ENCODE results near the gene SDCCAG8.

The SDCCAG8 gene

DNA sequence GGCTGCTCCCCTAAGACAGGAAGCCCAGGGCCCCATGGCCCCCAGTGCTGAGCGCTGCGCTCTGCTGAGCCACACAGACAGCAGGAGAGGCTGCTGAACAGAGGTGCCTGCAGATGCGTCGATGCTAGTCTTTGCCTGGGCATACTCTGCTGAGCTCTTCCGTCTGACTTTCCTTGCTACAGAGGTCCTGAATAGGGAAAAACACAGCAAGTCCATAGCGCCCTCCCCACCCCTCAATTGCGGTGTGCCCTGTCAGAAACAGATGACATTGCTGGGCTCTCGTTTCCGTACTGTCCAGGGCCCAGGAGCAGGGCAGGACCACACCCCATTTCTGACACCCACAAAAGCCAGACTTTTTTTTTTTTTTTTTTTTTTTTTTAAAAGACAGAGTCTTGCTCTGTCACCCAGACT, 252.5 kb downstream of the SDCCAG8 start:
- Mint-ChIP-seq H3K36me3 (ENCODE audit: insufficient read depth) (peaks cover 47% of the 10 kb centered on the region), H3K4me3 (peak overlapping the region; percentile 71 to 73), H3K27ac (peak overlapping the region; percentile 47 to 91), H3K4me1 (ENCODE audit: low read depth in 2 of 2) (peaks cover 34 to 35% of the 10 kb centered on the region in 2 donors), H3K27me3 (no peaks in the 10 kb centered on the region), H3K9me3 (no peaks in the 10 kb centered on the region)
- peak; percentile 40 to 60 (median 44) for DNase-seq
- peak; percentile 95 for ATAC-seq (replicated peaks)

DNA sequence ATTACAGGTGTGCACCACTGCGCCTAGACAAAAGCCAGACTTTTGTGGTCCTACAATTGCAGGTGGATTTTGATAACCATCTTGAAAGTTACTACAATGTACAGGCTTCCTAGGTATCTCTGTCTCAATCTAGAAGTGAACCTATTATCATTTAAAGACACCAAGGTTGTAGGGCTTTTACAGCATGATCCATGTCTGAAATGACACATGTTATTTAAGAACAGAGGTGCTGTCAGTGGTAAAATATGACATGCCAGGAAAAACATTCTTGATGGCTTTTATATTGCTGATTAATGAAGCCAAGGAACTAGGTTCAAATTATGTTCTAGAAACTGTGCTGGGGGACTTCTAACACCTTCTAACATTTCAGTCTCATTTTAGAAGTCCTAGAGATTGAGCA, 253.1 kb downstream of the SDCCAG8 start:
- DNase-seq: no peak
- Mint-ChIP-seq H3K27me3 (no peaks in the 10 kb centered on the region), H3K4me1 (ENCODE audit: low read depth in 2 of 2) (peaks cover 34 to 35% of the 10 kb centered on the region in 2 donors), H3K4me3 (peak overlapping the region; percentile 71 to 73), H3K27ac (peak overlapping the region; percentile 47 to 91), H3K9me3 (no peaks in the 10 kb centered on the region), H3K36me3 (ENCODE audit: insufficient read depth) (peaks cover 44% of the 10 kb centered on the region)
- ATAC-seq (replicated peaks): no peak

DNA sequence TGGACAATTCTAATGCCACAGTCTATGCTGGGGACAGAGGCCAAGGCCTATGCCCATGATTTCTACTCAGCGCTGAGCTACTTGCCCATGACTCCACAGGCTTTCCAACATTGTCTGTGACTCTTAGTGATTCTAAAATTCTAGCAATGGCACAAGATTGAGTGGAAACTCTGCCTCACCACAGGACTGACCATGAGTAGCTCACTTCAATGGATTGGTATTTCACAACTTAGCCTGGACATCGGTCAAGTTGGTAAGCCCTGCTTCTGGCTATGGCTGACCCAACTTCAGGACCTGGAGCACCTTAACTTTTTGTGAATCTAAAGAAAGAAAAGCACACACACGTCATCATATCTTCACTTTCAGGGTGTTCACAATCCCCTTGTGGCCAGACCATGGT, 255.1 kb downstream of the SDCCAG8 start:
- Mint-ChIP-seq H3K9me3 (no peaks in the 10 kb centered on the region), H3K4me1 (ENCODE audit: low read depth in 2 of 2) (peaks cover 35 to 43% of the 10 kb centered on the region in 2 donors), H3K27ac (no peak overlapping the region), H3K36me3 (ENCODE audit: insufficient read depth) (peaks cover 34% of the 10 kb centered on the region), H3K27me3 (no peaks in the 10 kb centered on the region), H3K4me3 (no peak overlapping the region)
- ATAC-seq (replicated peaks) (no peak), DNase-seq (no peak)

DNA sequence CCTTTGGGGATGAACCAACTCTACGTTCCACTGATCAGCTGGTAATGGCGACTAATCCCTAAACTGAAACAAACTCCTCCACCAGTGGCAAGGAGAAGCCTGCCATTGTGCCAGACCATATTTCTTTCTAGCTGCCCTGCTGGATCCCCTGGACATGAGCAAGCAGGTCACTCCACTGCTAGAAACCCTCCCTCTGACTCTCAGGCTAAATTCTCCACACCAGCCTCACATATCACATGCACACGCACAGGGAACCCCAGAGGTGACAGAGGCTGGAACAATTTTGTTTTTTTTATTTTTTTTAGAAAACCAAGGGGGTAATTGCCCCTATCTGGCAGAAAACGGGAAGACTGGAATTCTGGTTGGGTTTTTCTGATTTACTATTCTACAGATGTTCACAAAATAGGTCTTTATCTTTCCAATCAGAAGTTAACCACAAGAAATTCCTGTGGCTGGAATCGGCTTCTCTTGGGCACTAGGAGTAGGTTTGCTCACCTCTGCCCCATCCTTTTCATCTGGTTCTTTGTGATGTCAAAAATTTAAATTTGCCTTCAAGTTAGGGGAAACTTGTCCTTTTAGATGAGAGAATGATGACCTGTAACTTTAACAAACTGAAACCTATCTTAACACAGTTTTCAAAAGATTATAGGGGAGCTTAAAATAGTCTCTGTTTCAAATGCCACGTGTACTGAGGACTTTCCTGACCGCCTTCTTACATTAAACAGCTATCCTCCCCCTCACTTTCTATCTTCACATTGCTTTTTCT, 258.1 kb downstream of the SDCCAG8 start:
- Mint-ChIP-seq H3K36me3 (ENCODE audit: insufficient read depth) (peaks cover 22% of the 10 kb centered on the region), H3K27ac (peak overlapping the region; percentile 4 to 73), H3K4me3 (no peak overlapping the region), H3K27me3 (no peaks in the 10 kb centered on the region), H3K4me1 (ENCODE audit: low read depth in 2 of 2) (peaks cover 17 to 18% of the 10 kb centered on the region in 2 donors), H3K9me3 (peaks cover 0 to 1% of the 10 kb centered on the region in 2 donors)
- DNase-seq: no peak
- no peak for ATAC-seq (replicated peaks)

DNA sequence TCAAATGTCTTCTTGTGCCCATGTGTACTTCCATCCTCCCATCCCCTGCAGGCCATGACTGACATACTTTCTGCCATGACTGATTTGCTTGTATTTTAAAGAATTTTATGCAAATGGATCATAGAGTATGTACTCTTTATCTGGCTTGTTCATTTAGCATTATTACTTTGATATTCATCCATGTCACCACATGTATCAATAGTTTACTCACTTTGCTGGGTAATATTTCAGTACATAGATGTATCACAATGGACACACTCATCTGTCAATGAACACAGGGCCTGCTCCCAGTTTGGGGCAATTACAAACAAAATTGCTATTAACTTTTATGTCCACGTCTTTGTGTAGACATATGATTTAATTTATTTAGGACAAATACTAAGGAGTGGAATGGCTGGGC, 259.1 kb downstream of the SDCCAG8 start:
- H3K27ac Mint-ChIP-seq: peak overlapping the region in 1 of 2 donors; percentile 8

DNA sequence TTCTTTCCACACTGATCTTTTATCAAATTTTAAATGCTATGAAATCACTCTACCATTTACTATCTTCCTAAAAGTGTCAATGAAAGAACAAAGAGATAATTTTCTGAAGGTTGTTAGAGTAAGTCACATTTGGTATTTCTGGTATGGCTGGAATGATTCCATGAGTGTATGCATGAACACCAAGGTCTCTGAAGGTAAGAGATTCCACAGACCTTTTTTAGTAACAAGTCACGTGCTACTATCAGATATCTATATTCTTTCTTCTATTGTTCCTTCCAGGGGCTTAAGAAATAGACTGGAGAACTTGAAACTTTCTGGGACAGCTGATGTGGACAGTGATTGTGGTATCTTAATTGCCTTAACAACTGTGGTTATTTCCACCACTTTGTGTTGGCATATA, 265.0 kb downstream of the SDCCAG8 start:
- no peaks in the 10 kb centered on the region for H3K36me3 Mint-ChIP-seq (ENCODE audit: insufficient read depth)
- ATAC-seq (replicated peaks) (no peak), DNase-seq (no peak)
- no peak overlapping the region for H3K4me3 Mint-ChIP-seq
- no peaks in the 10 kb centered on the region for H3K27me3 Mint-ChIP-seq
- H3K9me3 Mint-ChIP-seq: peaks cover 0 to 1% of the 10 kb centered on the region in 2 donors
- H3K4me1 Mint-ChIP-seq (ENCODE audit: low read depth in 2 of 2): peaks cover 6 to 16% of the 10 kb centered on the region in 2 donors
- H3K27ac Mint-ChIP-seq: no peak overlapping the region

More for the DNA sequence above, 259.1 kb downstream of the SDCCAG8 start:
- peaks cover 12 to 16% of the 10 kb centered on the region in 2 donors for H3K4me1 Mint-ChIP-seq (ENCODE audit: low read depth in 2 of 2)
- no peak overlapping the region for H3K4me3 Mint-ChIP-seq
- H3K36me3 Mint-ChIP-seq (ENCODE audit: insufficient read depth): peaks cover 20% of the 10 kb centered on the region
- peaks cover 0 to 1% of the 10 kb centered on the region in 2 donors for H3K9me3 Mint-ChIP-seq
- DNase-seq (no peak), ATAC-seq (replicated peaks) (no peak)
- no peaks in the 10 kb centered on the region for H3K27me3 Mint-ChIP-seq

DNA sequence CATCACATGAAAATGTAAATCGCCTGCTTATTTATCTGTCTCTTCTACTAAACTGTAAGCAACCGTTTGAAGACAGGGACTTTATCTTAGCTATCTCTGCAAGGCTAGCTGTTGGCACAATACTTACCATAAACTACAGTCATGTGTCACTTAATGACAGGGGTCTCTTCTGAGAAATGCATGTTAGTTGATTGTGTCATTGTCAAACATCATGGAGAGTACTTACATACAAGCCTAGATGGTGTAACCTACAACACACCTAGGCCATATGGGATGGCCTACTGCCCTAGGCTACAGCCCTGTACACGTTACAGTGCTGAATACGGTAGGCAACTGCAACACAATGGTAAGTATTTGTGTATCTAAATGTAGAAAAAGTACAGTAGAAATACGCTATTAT, 267.9 kb downstream of the SDCCAG8 start:
- H3K4me3 Mint-ChIP-seq: no peak overlapping the region
- no peak for DNase-seq
- H3K27me3 Mint-ChIP-seq: no peaks in the 10 kb centered on the region
- H3K9me3 Mint-ChIP-seq: no peaks in the 10 kb centered on the region
- H3K27ac Mint-ChIP-seq: no peak overlapping the region
- ATAC-seq (replicated peaks): no peak
- no peaks in the 10 kb centered on the region for H3K36me3 Mint-ChIP-seq (ENCODE audit: insufficient read depth)
- H3K4me1 Mint-ChIP-seq (ENCODE audit: low read depth in 2 of 2): peaks cover 6 to 12% of the 10 kb centered on the region in 2 donors

DNA sequence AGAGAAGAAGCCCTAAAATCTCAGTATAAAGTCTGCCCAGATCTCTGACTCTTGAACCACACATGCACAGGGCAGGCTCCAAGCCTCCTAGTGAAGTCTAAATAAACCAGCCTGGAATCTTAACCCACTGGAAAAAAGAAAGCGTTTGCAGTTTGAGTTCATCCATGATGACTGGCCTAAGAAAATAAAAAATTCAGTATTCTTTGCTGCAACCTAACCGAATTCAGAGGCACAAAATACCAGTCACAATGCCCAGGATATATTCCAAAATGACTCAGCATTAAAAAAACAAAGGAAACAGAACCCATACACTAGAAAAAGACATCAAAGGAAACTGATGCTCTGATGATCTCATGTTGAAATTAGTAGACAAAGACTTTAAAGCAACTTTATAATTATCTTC, 269.2 kb downstream of the SDCCAG8 start:
- DNase-seq (no peak), ATAC-seq (replicated peaks) (no peak)
- peaks cover 6 to 10% of the 10 kb centered on the region in 2 donors for H3K4me1 Mint-ChIP-seq (ENCODE audit: low read depth in 2 of 2)
- no peaks in the 10 kb centered on the region for H3K9me3 Mint-ChIP-seq
- no peak overlapping the region for H3K4me3 Mint-ChIP-seq
- H3K36me3 Mint-ChIP-seq (ENCODE audit: insufficient read depth): no peaks in the 10 kb centered on the region
- no peaks in the 10 kb centered on the region for H3K27me3 Mint-ChIP-seq
- no peak overlapping the region for H3K27ac Mint-ChIP-seq

DNA sequence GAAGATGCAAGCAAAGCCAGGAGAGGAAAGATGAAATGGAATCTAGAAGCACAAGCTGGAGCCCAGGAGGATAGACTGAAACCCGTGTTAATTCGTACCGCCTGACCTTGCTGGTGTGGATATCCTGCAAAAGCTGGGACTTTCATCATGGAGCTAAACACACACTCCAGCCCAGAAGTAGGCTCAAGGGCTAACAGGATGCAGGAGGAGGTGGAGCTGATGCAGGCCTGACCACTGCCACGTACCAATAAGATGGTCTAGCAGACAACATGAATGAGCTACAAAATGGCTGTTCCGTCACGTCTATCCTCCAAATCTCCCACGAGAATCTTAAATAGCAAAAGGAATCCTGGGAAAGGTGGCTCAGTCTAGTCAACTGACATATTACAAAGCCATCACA, 270.3 kb downstream of the SDCCAG8 start:
- no peak for DNase-seq
- H3K36me3 Mint-ChIP-seq (ENCODE audit: insufficient read depth): no peaks in the 10 kb centered on the region
- H3K27me3 Mint-ChIP-seq: no peaks in the 10 kb centered on the region
- H3K4me1 Mint-ChIP-seq (ENCODE audit: low read depth in 2 of 2): peaks cover 6 to 10% of the 10 kb centered on the region in 2 donors
- no peak overlapping the region for H3K4me3 Mint-ChIP-seq
- H3K9me3 Mint-ChIP-seq: no peaks in the 10 kb centered on the region
- no peak overlapping the region for H3K27ac Mint-ChIP-seq
- ATAC-seq (replicated peaks): no peak

DNA sequence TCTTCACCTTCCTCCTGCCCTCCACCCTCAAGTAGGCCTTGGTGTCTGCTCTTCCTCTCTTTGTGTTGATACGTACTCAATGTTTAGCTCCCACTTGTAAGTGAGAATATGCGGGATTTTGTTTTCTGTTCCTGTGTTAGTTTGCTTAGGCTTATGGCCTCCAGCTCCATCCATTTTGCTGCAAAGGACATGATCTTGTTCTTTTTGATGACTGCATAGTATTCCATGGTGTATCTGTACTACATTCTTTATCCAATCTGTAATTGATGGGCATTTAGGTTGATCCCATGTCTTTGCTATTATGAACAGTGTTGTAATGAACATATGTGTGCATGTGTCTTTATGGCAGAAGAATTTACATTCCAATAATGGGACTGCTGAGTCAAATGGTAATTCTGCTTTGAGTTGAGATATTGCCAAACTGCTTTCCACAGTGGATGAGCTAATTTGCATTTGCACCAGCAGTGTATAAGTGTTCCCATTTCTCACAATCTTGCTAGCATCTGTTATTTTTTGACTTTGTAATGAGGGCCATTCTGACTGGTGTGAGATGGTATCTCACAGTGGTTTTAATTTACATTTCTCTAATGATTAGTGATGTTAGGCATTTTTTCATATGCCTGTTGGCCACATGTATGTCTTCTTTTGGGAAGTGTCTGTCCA, 272.7 kb downstream of the SDCCAG8 start:
- Mint-ChIP-seq H3K4me3 (no peak overlapping the region), H3K4me1 (ENCODE audit: low read depth in 2 of 2) (peaks cover 4 to 5% of the 10 kb centered on the region in 2 donors), H3K27ac (peak overlapping the region in 1 of 2 donors; percentile 90), H3K9me3 (no peaks in the 10 kb centered on the region), H3K36me3 (ENCODE audit: insufficient read depth) (no peaks in the 10 kb centered on the region), H3K27me3 (no peaks in the 10 kb centered on the region)
- no peak for ATAC-seq (replicated peaks)
- no peak for DNase-seq

DNA sequence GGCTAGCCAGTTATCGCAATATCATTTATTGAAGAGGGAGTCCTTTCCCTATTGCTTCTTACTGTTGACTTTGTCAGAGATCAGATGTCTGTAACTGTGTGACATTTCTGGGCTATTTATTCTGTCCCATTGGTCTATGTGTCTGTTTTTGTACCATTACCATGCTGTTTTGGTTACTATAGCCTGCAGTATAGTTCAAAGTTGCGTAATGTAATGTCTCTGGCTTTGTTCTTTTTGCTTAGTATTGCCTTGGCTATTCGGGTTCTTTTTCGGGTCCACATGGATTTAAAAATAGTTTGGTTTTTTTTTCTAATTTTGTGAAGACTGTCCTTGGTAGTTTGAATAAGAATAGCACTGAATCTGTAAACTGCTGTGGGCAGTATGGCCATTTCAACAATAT, 273.7 kb downstream of the SDCCAG8 start:
- no peaks in the 10 kb centered on the region for H3K9me3 Mint-ChIP-seq
- H3K4me3 Mint-ChIP-seq: no peak overlapping the region
- H3K27ac Mint-ChIP-seq: peak overlapping the region in 1 of 2 donors; percentile 73
- H3K4me1 Mint-ChIP-seq (ENCODE audit: low read depth in 2 of 2): peaks cover 2 to 3% of the 10 kb centered on the region in 2 donors
- DNase-seq: no peak
- H3K27me3 Mint-ChIP-seq: no peaks in the 10 kb centered on the region
- H3K36me3 Mint-ChIP-seq (ENCODE audit: insufficient read depth): no peaks in the 10 kb centered on the region
- ATAC-seq (replicated peaks): no peak

DNA sequence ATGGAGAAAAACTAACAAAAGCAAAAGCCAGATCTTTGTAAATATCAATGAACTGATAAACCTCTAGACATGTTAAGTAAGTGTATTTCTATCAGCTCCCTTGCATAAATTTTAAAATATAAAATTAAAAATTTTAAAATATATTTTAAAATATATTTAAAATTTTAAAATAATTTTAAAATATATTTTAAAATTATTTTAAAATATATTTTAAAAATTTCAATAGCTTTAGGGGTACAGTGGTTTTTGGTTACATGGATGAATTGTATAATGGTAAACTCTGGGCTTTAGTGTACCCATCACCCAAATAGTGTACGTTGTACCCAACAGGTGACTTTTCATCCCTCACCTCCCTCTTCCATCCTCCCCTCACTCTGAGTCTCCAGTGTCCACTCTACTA, 279.2 kb downstream of the SDCCAG8 start:
- no peaks in the 10 kb centered on the region for H3K9me3 Mint-ChIP-seq
- no peak overlapping the region for H3K4me3 Mint-ChIP-seq
- H3K4me1 Mint-ChIP-seq (ENCODE audit: low read depth in 2 of 2): peaks cover 0 to 6% of the 10 kb centered on the region in 2 donors
- DNase-seq: no peak
- no peak overlapping the region for H3K27ac Mint-ChIP-seq
- H3K27me3 Mint-ChIP-seq: no peaks in the 10 kb centered on the region
- H3K36me3 Mint-ChIP-seq (ENCODE audit: insufficient read depth): no peaks in the 10 kb centered on the region
- no peak for ATAC-seq (replicated peaks)

DNA sequence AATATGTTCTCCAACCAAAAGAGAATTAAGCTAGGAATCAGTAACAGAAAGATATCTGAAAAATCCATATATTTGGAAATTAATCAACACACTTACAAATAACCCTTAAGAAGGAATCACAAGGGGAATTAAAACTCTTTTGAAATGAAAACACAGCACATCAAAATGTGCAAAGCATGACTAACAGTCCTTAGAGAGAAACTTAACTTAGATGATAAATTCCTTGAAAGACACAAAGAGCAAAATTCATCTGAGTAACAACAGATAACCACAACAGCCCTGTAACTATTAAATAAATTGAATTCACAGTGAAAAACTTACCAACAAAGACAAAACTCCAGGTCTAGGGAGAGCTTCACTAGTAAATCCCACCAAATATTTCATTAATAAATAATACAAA, 283.8 kb downstream of the SDCCAG8 start:
- Mint-ChIP-seq H3K4me3 (no peak overlapping the region), H3K9me3 (no peaks in the 10 kb centered on the region), H3K4me1 (ENCODE audit: low read depth in 2 of 2) (peaks cover 6 to 10% of the 10 kb centered on the region in 2 donors), H3K36me3 (ENCODE audit: insufficient read depth) (peaks cover 18% of the 10 kb centered on the region), H3K27me3 (no peaks in the 10 kb centered on the region), H3K27ac (no peak overlapping the region)
- ATAC-seq (replicated peaks) (no peak), DNase-seq (no peak)

All from effector memory CD8-positive, alpha-beta T cell (primary cell).